HG02870 (cell line): Measurements from ENCODE around the gene IL13RA2.

Experiments
- ATAC-seq: cut with Tn5 transposase; IDR thresholded peaks from one replicate; pipeline ENCODE4 v1.9.1; 2021; ENCODE audit warnings: mild to moderate bottlenecking, moderate library complexity; ENCODE audit not compliant: unreplicated experiment

IL13RA2 gene

DNA sequence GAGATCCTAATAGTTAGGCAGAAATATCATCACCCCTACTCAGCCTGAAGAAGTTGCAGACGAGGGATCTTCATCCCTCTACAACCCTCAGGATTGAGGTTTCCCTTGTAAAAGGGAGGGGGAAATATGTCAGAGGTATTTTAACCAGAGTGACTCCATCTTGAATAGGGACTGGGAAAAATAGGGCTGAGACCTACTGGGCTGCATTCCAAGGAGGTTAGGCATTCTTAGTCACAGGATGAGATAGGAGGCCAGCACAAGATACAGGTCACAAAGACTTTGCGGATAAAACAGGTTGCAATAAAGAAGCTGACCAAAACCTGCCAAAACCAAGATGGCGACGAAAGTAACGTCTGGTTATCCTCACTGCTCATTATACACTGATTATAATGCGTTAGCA lies 17.5 kb downstream of the IL13RA2 start:
- no peak for ATAC-seq

DNA sequence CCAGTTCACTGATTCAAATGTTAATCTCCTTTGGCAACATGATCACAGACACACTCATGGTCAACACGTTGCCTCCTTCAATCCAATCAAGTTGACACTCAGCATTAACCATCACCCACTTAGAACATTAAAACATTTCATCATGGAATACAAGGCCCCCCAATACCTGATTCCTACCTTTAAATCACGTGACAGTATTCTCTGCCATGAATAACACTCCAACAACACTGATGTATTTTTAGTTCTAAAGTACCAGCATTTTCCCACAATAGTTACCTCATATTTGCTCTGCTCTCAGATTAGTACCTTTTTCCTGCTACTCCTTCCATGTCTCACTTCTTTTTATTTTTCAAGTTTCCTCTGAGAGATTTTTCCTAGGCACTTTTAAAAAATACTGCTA lies 19.6 kb downstream of the IL13RA2 start:
- no peak for ATAC-seq

DNA sequence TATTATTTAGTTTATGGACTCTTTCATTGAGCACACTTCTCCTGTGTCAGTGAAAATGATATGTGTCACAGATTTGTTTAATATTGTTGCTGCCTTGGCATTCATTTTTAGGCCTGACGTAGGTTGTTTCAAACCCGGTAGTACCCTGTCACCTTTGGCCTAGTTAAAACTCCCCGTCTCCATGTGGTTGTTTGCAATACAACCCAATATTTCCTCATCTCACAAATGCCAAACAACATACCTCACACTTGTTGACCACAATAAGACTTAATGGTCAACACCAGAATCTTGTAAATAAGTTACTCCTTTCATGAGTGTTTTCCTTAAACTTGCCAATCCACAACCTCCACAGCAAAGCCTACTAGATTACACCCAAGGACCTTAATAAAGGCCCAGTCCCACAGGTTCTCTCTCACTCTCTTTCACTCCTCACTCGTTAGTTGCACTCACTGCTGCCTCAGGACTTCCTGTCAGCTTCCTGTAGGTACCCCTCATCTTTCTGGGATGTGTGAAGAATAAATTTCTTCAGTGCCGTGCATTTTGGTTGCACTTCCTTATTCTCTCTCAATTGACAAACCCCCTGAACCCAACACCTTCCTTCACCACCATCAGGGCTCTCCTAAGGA lies 31.3 kb downstream of the IL13RA2 start:
- ATAC-seq: no peak

DNA sequence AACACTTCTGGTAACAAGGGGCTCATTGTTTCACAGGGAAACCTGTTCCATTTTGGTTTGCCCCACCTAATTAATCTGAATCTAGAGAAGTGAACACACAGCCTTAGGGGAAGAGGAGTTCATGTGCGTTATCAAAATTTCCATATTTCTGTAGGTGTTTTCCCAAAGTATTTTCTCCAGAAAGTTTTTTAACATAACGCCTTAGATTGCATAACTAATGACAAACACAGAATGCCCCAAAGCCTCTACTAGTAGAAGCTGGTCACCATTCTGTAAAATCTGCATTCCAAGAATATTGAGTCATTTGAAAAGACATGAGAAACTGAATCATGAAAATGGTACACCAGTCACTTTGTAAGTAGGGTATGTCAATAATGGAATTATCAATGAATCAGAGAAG lies 41.1 kb downstream of the IL13RA2 start:
- ATAC-seq: no peak

DNA sequence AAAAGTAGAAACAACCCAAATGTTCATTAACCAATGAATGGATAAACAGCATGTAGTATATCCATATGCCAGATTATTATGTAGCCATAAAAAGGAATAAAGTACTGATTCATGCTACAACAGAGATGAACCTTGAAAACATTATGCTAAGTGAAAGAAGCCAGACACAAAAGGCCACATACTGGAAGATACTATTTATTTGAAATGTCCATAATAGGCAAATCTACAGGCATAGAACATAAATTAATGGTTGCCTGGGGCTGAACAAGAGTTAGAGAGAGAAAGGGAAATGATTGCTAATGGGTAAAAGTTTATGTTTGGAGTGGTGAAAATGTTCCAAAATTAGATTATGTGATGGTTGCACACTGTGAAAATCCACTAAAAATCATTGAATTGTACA lies 44.4 kb downstream of the IL13RA2 start:
- no peak for ATAC-seq

DNA sequence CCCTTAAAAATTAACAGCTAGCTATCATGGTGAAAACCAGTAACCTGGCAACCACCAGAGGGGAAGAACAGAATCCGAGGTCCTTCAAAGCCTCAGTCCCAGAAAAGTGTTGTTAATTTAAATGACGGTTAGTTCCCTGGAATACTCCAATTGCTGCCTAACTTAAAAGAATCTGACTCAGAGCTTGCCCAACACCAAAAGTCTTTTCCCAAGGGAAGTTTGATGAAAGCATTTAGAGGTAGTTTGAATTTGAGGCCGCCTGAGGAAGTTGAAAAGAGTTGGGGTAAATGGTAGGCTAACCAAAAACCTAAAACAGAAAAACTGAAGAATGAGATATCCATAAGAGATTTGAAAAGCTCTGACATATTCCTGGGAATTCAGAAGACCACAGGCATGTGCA lies 46.6 kb downstream of the IL13RA2 start:
- ATAC-seq: no peak

DNA sequence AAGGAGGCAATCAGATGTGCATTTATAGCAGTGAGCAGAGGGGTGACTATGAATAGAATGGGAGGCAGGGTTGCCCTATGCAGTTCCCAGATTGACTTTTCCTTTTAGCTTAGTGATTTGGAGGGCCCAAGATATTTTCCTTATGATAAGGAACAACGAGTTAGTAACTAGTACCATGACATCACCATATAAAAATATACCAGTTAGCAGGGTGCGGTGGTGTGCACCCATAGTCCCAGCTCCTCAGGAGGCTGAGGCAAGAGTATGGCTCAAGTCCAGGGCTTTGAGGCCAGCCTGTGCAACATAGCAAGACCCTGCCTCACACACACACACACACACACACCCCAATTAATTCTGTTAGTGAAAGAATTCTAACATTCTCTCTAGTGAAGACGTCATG lies 53.0 kb downstream of the IL13RA2 start:
- no peak for ATAC-seq

DNA sequence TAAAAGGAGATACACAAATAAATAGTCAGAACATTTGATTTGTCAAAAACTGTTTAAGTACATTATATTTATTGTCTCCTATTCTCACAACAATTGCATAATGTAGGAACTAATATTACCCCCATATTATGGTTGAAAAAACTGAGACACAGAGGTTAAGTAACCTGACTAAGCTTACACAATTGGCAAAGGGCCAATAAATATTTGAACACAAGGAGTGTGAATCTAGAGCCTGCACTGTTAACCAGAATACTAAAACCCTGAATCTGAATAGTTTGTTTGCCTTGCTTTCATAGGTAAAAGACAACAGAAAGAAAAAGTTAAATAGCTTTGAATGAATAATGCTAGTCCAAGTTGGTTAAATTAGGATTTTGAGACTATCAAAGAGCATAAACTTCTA lies 55.2 kb downstream of the IL13RA2 start:
- ATAC-seq: no peak

DNA sequence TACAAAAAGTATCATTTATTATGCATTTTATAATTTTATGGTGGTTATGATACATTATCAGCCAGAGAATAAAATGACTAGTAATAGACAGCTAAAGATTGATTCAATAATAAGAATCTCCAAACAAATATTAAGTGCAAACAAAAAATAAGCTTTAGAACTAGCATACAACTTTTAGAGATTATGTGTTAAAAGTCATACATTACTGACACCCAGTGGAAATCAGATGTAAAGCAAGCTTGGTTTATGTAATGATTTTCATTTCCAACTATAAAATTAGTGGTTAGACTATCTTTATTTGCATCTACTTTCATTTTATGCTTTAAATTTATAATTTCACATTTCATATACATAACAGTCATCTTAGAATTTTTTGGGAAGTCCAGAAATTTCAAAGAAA lies 57.7 kb downstream of the IL13RA2 start:
- ATAC-seq: no peak
